ENCODE results near the gene PGA4. TPM values are rescaled to one million over a fixed set of nuclear protein-coding genes. Genes with fewer than 3 reads are reported as not detected.

PGA4 gene
- total RNA-seq, 1 donor from 2014 or later = 0.67 TPM

DNA sequence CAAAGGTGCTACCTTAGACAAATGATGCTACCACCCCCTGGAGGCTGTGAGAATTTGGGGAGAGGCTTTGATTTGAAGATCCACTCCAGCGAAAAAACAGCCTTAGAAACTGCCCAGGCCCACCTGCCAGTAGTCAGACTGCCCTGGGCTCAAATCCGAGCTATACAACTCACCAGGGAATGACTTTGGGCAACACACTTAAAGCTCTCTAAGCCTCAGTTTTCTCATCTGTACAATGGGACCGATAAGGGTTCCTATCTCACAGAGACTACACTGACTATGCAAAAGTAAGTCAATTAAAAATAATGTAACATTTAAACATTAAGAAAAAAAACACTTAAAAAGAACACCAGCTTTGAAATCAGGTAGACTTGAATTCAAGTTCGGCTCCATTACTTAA is 53.0 kb downstream of the PGA4 start:
- intact Hi-C loops (cut with DNase I) = no loop called here
- Histone ChIP-seq H3K36me3 (no peaks in the 10 kb centered on the region), H3K27ac (no peak overlapping the region), H3K27me3 (no peaks in the 10 kb centered on the region), H3K4me3 (no peak overlapping the region), H3K9me3 (no peaks in the 10 kb centered on the region), H3K4me1 (no peaks in the 10 kb centered on the region)
- ATAC-seq (no peak), DNase-seq (no peak)
- TF ChIP-seq, protein P1, sequence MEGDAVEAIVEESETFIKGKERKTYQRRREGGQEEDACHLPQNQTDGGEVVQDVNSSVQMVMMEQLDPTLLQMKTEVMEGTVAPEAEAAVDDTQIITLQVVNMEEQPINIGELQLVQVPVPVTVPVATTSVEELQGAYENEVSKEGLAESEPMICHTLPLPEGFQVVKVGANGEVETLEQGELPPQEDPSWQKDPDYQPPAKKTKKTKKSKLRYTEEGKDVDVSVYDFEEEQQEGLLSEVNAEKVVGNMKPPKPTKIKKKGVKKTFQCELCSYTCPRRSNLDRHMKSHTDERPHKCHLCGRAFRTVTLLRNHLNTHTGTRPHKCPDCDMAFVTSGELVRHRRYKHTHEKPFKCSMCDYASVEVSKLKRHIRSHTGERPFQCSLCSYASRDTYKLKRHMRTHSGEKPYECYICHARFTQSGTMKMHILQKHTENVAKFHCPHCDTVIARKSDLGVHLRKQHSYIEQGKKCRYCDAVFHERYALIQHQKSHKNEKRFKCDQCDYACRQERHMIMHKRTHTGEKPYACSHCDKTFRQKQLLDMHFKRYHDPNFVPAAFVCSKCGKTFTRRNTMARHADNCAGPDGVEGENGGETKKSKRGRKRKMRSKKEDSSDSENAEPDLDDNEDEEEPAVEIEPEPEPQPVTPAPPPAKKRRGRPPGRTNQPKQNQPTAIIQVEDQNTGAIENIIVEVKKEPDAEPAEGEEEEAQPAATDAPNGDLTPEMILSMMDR (IDR thresholded peaks at IDR 0.05) = no peak

DNA sequence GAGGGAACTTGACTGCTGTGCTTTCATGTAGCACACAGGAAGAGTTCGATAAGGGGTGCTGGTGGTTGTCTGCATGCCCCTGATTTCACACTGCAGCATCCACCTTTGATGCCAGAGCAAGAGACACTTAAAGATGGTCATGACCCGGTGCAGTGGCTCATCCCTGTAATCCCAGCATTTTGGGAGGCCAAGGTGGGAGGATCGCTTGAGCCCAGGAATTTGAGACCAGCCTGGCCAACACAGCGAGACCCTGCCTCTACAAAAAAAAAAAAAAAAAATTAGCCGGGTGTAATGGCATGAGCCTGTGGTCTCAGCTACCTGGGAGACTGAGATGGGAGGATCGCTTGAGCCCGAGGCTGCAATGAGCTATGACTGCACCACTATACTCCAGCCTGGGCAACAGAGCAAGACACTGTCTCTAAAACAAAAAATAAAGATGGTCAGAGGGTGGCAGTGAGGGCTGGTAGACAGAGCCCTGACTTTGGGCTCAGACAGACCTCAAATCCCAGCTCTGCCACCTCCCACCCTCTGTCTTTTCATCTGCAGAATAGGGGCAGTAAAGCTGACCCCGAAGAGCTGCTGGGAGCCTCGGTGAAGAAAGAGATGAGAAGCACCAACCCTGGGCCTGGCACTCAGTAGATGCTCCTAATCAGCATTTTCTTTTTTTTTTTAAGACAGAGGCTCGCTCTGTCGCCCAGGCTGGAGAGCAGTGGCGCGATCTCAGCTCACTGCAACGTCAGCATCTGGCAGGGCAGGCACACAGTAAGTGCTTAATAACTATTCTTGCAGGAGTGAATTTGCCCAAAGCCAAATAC is 55.2 kb downstream of the PGA4 start:
- H3K4me3 ChIP-seq = no peak overlapping the region
- no peaks in the 10 kb centered on the region for H3K9me3 ChIP-seq
- H3K27me3 ChIP-seq = no peaks in the 10 kb centered on the region
- ATAC-seq (no peak), DNase-seq (no peak)
- intact Hi-C loops (cut with DNase I) = no loop called here
- no peaks in the 10 kb centered on the region for H3K4me1 ChIP-seq
- TF ChIP-seq, protein P1 (IDR thresholded peaks at IDR 0.05) = no peak
- no peaks in the 10 kb centered on the region for H3K36me3 ChIP-seq
- H3K27ac ChIP-seq = no peak overlapping the region

DNA sequence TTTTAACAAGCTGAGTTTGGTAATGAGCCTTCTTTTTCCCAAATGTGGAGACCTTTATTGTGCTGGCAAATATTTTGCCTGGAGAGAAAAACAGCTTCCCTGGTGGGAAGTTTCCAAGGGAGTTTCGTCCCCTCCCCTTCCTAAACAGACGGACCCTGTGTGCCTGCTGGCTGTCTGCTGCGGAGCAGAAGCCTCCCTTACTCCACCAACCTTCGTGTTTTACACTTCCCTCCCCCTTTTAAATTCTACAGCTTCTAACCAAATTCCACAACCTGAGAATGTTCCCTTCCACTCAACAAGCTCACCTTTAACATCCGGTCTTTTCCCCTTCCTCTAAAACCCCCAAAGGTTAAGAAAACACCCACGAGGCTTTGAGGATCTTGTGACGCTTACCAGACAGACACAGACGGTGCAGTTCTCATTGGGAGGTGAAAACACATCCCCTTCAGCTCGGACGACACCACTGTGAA is 55.9 kb downstream of the PGA4 start:
- ATAC-seq = no peak
- intact Hi-C loops (cut with DNase I) = no loop called here

GRCh38 chr11:61279934-61280659 is 58.0 kb downstream of the PGA4 start:
- no peak overlapping the region for H3K27ac ChIP-seq
- ATAC-seq (no peak), DNase-seq (no peak)
- no peaks in the 10 kb centered on the region for H3K9me3 ChIP-seq
- intact Hi-C loops (cut with DNase I) = no loop called here
- no peaks in the 10 kb centered on the region for H3K36me3 ChIP-seq
- no peak overlapping the region for H3K4me3 ChIP-seq
- TF ChIP-seq, protein P1 (IDR thresholded peaks at IDR 0.05) = no peak
- H3K4me1 ChIP-seq = no peaks in the 10 kb centered on the region
- no peaks in the 10 kb centered on the region for H3K27me3 ChIP-seq

More for the DNA sequence above, 55.9 kb downstream of the PGA4 start:
- no peaks in the 10 kb centered on the region for H3K36me3 ChIP-seq
- H3K4me3 ChIP-seq = no peak overlapping the region
- H3K4me1 ChIP-seq = no peaks in the 10 kb centered on the region
- no peak for DNase-seq
- H3K27ac ChIP-seq = no peak overlapping the region
- no peaks in the 10 kb centered on the region for H3K9me3 ChIP-seq
- no peaks in the 10 kb centered on the region for H3K27me3 ChIP-seq
- TF ChIP-seq, protein P1 (IDR thresholded peaks at IDR 0.05) = no peak

GRCh38 chr11:61280883-61281580 is 58.9 kb downstream of the PGA4 start:
- H3K36me3 ChIP-seq = no peaks in the 10 kb centered on the region
- intact Hi-C loops (cut with DNase I) = no loop called here
- no peaks in the 10 kb centered on the region for H3K27me3 ChIP-seq
- no peaks in the 10 kb centered on the region for H3K4me1 ChIP-seq
- TF ChIP-seq, protein P1 (IDR thresholded peaks at IDR 0.05) = no peak
- no peak for ATAC-seq
- no peak overlapping the region for H3K4me3 ChIP-seq
- no peak for DNase-seq
- no peaks in the 10 kb centered on the region for H3K9me3 ChIP-seq
- no peak overlapping the region for H3K27ac ChIP-seq

Other genes starting within 250 kb of the PGA4 start
- gene CD5, start 119.9 kb upstream of the PGA4 start, total RNA-seq = 2.5 TPM
- 30.2 TPM for gene VPS37C, start 60.9 kb upstream of the PGA4 start, total RNA-seq
- gene PGA3, start 18.8 kb upstream of the PGA4 start, total RNA-seq = not detected
- gene PGA5, start 18.8 kb downstream of the PGA4 start, total RNA-seq = not detected
- 1.5 TPM for gene VWCE, start 73.0 kb downstream of the PGA4 start, total RNA-seq
- 126 TPM for gene DDB1, start 110.8 kb downstream of the PGA4 start, total RNA-seq
- 32.1 TPM for gene TKFC, start 110.9 kb downstream of the PGA4 start, total RNA-seq
- 50.3 TPM for gene CYB561A3, start 139.5 kb downstream of the PGA4 start, total RNA-seq
- 46.3 TPM for gene TMEM138, start 140.0 kb downstream of the PGA4 start, total RNA-seq
- gene TMEM216, start 170.2 kb downstream of the PGA4 start, total RNA-seq = 9.3 TPM
- gene CPSF7, start 207.6 kb downstream of the PGA4 start, total RNA-seq = 75.8 TPM
- gene SDHAF2, start 207.8 kb downstream of the PGA4 start, total RNA-seq = 34.1 TPM

Data from upper lobe of right lung (tissue), 1 donor.